ENCODE measurements around the gene VPS9D1. TPM values are rescaled to one million over a fixed set of nuclear protein-coding genes. Genes with fewer than 3 reads are reported as not detected.

Gene VPS9D1
- total and polyA plus RNA-seq, 2 of the 4 experiments (the other 2 are of a cell fraction): 1.8 to 20.3 TPM

DNA sequence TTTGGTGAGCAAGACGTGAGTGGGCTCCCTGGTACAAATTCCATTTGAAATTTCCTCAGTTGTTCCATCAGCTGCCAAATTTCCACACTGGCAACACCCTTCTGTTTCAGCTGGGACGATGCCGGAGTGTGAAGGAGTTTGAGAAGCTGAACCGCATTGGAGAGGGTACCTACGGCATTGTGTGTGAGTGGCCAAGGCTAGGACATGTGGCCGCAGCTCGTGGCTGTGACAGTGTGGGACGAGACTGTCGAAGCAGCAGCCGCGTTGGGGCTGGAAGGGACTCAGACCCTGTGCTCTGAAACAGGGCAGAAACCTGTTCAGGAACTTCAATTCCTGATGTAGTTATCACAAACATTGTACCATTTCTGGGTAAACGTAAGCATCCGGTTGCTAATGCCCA, 31.6 kb downstream of the VPS9D1 start:
- ChIA-PET POLR2A (ENCODE audit: unreplicated experiment) (no interaction called here), CTCF (interaction anchor here (1.5 kb wide), 1 partner anchor 11 kb away, joined by 4 read pairs; no protein-coding TSS in a partner anchor)
- ATAC-seq (ENCODE audit: low read depth) (no peak), DNase-seq (no peak)
- no peak overlapping the region for H3K4me2 ChIP-seq (ENCODE audit: low read depth, low read length)
- no peak overlapping the region for H2BK120ac ChIP-seq (ENCODE audit: low read depth, low read length)
- dilution Hi-C loops (cut with HindIII; ENCODE audit: low sequenced_read_pairs, unreplicated experiment) (no loop called here), intact Hi-C loops (cut with micrococcal nuclease) (no loop called here), in situ Hi-C loops (cut with MboI; ENCODE audit: low sequenced_read_pairs) (no loop called here)
- no peak overlapping the region for H4K91ac ChIP-seq (ENCODE audit: insufficient read depth, low read depth, low read length)
- H2AFZ ChIP-seq (replicated peaks; ENCODE audit: low read length, poor library complexity): no peak overlapping the region
- TF ChIP-seq MAZ (IDR thresholded peaks at IDR 0.05; ENCODE audit: borderline replicate concordance, low read depth, low read length) (no peak), NFE2L2 (IDR thresholded peaks at IDR 0.05; ENCODE audit: low read depth, low read length) (no peak), CEBPB (IDR thresholded peaks at IDR 0.05; ENCODE audit: low read depth, low read length) (no peak), FOS (IDR thresholded peaks at IDR 0.05; ENCODE audit: low read depth, low read length) (no peak), RAD21 (IDR thresholded peaks at IDR 0.05; ENCODE audit: low read length) (no peak), CHD1 (IDR thresholded peaks at IDR 0.05; ENCODE audit: low read depth, low read length) (no peak), POLR2A (IDR thresholded peaks at IDR 0.05; ENCODE audit: low read depth, low read length) (no peak), RCOR1 (IDR thresholded peaks at IDR 0.05; ENCODE audit: insufficient replicate concordance, low read length) (no peak), MAFK (IDR thresholded peaks at IDR 0.05; ENCODE audit: low read depth, low read length) (no peak), RFX5 (IDR thresholded peaks at IDR 0.05; ENCODE audit: low read depth, low read length) (no peak), MXI1 (IDR thresholded peaks at IDR 0.05; ENCODE audit: borderline replicate concordance, low read depth, low read length) (no peak), SMC3 (IDR thresholded peaks at IDR 0.05; ENCODE audit: low read depth, low read length) (no peak)
- TF ChIP-seq, protein P1, sequence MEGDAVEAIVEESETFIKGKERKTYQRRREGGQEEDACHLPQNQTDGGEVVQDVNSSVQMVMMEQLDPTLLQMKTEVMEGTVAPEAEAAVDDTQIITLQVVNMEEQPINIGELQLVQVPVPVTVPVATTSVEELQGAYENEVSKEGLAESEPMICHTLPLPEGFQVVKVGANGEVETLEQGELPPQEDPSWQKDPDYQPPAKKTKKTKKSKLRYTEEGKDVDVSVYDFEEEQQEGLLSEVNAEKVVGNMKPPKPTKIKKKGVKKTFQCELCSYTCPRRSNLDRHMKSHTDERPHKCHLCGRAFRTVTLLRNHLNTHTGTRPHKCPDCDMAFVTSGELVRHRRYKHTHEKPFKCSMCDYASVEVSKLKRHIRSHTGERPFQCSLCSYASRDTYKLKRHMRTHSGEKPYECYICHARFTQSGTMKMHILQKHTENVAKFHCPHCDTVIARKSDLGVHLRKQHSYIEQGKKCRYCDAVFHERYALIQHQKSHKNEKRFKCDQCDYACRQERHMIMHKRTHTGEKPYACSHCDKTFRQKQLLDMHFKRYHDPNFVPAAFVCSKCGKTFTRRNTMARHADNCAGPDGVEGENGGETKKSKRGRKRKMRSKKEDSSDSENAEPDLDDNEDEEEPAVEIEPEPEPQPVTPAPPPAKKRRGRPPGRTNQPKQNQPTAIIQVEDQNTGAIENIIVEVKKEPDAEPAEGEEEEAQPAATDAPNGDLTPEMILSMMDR (conservative IDR thresholded peaks at IDR 0.05; ENCODE audit: low read depth, low read length): no peak
- TF ChIP-seq, protein P2, sequence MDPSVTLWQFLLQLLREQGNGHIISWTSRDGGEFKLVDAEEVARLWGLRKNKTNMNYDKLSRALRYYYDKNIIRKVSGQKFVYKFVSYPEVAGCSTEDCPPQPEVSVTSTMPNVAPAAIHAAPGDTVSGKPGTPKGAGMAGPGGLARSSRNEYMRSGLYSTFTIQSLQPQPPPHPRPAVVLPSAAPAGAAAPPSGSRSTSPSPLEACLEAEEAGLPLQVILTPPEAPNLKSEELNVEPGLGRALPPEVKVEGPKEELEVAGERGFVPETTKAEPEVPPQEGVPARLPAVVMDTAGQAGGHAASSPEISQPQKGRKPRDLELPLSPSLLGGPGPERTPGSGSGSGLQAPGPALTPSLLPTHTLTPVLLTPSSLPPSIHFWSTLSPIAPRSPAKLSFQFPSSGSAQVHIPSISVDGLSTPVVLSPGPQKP (IDR thresholded peaks at IDR 0.05; ENCODE audit: borderline replicate concordance, low read depth, low read length): no peak
- H3K23ac ChIP-seq (ENCODE audit: low read depth, low read length): no peak overlapping the region
- no peak overlapping the region for H3K4me3 ChIP-seq (ENCODE audit: insufficient read depth, low read depth, low read length)
- H3K56ac ChIP-seq (ENCODE audit: extremely low read depth, insufficient read depth, low read length): no peak overlapping the region
- H3K9me3 ChIP-seq (ENCODE audit: control insufficient read depth, insufficient read depth, low read length): peaks cover 3% of the 10 kb centered on the region; the same call in 1 of the 2 replicates
- H3K18ac ChIP-seq (ENCODE audit: low read depth, low read length): no peak overlapping the region
- no peak overlapping the region for H3K9ac ChIP-seq (ENCODE audit: low read depth, low read length)
- no peak overlapping the region for H2AK5ac ChIP-seq (ENCODE audit: low read depth, low read length)
- no peak overlapping the region for H4K8ac ChIP-seq (ENCODE audit: low read depth in 2 of 2, low read length in 2 of 2)
- no peak overlapping the region for H2BK15ac ChIP-seq (ENCODE audit: low read depth, low read length)
- no peak overlapping the region for H2BK20ac ChIP-seq (ENCODE audit: low read depth, low read length)
- WGBS, 2 experiments (ENCODE audit: extremely low coverage in 2 of 2, insufficient read length in 1 of 2): 97% methylated on average over 10 of the region's 13 CpGs; no CpG with 5 or more reads in 1 of the 2 experiments
- H4K20me1 ChIP-seq (ENCODE audit: insufficient read depth, low read length): peaks cover 4% of the 10 kb centered on the region
- H3K27ac ChIP-seq (ENCODE audit: insufficient read depth, low read length): no peak overlapping the region
- H3K9me1 ChIP-seq (ENCODE audit: insufficient read depth, low read length): peaks cover 6% of the 10 kb centered on the region; the same call in 1 of the 2 replicates
- BruUV-seq (replicated peaks): no TSS peak
- no peak overlapping the region for H4K5ac ChIP-seq (ENCODE audit: low read depth, low read length)
- no peak overlapping the region for H2AK9ac ChIP-seq (replicated peaks; ENCODE audit: low read depth, low read length, poor library complexity)
- no peak overlapping the region for H3K4ac ChIP-seq (ENCODE audit: low read depth, low read length)
- H3K79me1 ChIP-seq (ENCODE audit: low read depth in 1 of 2, low read length in 2 of 2): peaks cover 28 to 36% of the 10 kb centered on the region in 2 experiments
- H3K4me1 ChIP-seq (ENCODE audit: control insufficient read depth, insufficient read depth, low read length): peaks cover 3% of the 10 kb centered on the region
- peaks cover 35% of the 10 kb centered on the region for H3K36me3 ChIP-seq (ENCODE audit: control insufficient read depth, insufficient read depth, low read length)
- H3K14ac ChIP-seq (replicated peaks; ENCODE audit: low read depth, low read length): no peak overlapping the region
- H3K27me3 ChIP-seq (ENCODE audit: control insufficient read depth, insufficient read depth, low read length): no peaks in the 10 kb centered on the region
- H2BK5ac ChIP-seq (ENCODE audit: low read depth, low read length, poor library complexity, severe bottlenecking): no peak overlapping the region

Measured in IMR-90 (cell line).